ENCODE measurements around the gene FBXO39.
"Not testable (repeated sequence)": the region's sequence is repeated elsewhere in the genome, so short reads cannot be mapped to it uniquely, and the experiment has no call there.

Gene FBXO39

DNA sequence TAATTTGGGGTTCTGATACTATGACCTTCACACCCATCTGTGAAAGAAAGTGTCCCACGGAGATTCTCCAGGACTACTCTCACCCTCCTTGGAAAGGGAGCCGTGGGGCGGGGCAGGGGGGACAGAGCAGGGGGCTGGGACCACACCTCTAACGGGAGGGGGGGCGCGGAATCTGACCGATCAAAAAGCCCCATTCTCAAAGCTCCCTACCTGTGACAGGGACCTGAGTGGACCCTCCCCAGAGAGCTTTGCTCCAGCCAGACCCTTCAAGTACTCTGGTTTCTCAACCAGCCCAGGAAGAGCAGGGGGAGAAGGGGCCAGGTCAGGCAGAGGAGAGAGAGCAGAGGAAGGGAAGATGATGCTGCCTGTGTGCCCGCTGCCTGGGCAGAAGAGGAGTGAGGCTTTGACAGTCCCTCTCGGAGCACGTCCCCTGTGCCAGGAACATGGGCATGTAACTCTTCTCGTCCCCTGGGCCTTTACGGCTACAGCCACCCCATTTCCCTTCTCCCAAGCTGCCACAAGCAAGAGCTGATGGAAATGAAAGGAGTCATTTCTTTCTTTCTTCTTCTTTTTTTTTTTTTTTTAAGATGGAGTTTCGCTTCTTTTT, 19.5 kb upstream of the FBXO39 start:
- no peak for TF ChIP-seq POU2F2 (IDR thresholded peaks at IDR 0.05; ENCODE audit: low read depth, low read length)
- TF ChIP-seq POLR2AphosphoS5 (IDR thresholded peaks at IDR 0.05; ENCODE audit: low read depth, low read length), result peak; percentile 39; the same call in 1 of the 2 replicates
- FAIRE-seq (peak; percentile 48), DNase-seq (ENCODE audit: insufficient read length, low spot score) (no peak)

DNA sequence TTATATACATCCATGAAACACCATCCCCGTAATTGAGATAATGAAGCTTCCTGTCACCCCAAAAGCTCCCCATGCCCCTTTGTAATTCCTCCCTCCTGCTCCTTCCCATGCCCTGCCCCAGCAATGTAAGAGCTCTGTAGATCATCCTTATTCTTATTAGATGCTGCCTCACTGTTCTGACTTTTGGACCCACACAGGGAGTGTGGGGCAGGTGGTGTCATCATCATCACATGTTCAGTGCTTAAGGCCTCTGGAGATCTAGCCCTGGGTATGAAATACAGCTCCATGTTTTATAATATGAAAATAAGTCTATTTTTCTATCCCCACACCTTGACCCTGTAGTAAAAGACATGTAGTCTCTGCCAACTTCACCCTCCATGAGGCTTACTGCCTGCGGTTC, 18.3 kb upstream of the FBXO39 start:
- TF ChIP-seq POLR2A (IDR thresholded peaks at IDR 0.05; ENCODE audit: low read depth, low read length) (no peak), TAF1 (IDR thresholded peaks at IDR 0.05; ENCODE audit: low read depth, low read length) (no peak), SPI1 (IDR thresholded peaks at IDR 0.05; ENCODE audit: low read depth, low read length) (no peak), POLR2AphosphoS5 (IDR thresholded peaks at IDR 0.05; ENCODE audit: low read depth, low read length) (no peak), PAX5 (IDR thresholded peaks at IDR 0.05; ENCODE audit: insufficient read depth, low read length, severe bottlenecking) (no peak), POU2F2 (IDR thresholded peaks at IDR 0.05; ENCODE audit: low read depth, low read length) (no peak)
- DNase-seq (ENCODE audit: insufficient read length, low spot score), result no peak
- FAIRE-seq, result peak; percentile 16

DNA sequence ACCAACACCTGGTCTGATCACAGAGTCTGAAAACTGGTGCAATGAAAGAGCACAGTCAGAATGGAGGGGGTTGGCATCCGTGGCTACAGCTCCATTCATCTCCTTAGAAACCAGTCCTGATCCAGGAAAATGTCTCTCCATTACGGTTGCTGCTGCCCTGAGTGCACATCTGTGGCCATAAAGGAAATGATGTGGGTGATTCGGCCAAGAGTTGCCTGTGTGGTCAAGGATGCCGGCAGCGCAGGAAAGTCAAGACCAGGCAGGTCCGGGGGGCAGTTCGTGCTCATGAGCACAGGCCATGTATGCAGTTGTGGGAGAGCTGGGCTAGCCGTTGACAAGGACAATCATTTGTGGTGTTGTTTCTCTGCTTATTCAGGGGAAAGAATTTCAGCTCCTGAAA, 14.2 kb upstream of the FBXO39 start:
- TF ChIP-seq TAF1 (IDR thresholded peaks at IDR 0.05; ENCODE audit: low read depth, low read length) (no peak), SPI1 (IDR thresholded peaks at IDR 0.05; ENCODE audit: low read depth, low read length) (no peak), POLR2AphosphoS5 (IDR thresholded peaks at IDR 0.05; ENCODE audit: low read depth, low read length) (no peak), PAX5 (IDR thresholded peaks at IDR 0.05; ENCODE audit: insufficient read depth, low read length, severe bottlenecking) (no peak), POLR2A (IDR thresholded peaks at IDR 0.05; ENCODE audit: low read depth, low read length) (no peak), POU2F2 (IDR thresholded peaks at IDR 0.05; ENCODE audit: low read depth, low read length) (no peak)
- DNase-seq (ENCODE audit: insufficient read length, low spot score), result no peak

DNA sequence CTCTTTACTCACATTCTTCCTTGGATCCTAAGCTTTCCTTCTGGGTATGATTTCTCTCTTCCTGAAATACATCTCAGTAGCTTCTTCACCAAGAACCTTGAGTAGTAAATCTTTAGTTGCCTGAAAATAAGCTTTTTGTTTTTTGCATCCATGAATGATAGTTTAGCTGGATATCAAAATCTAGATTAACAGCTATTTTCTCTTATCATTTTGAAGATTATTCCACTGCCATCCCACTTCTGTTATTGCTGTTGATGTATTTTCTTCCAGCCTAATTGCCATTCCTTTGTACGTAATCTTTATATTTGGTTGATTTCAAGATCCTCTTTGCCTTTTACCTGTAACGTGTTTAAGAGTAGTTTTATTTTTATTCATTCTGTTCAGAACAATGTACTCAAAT, 7.6 kb upstream of the FBXO39 start:
- no peak for DNase-seq (ENCODE audit: insufficient read length, low spot score)
- TF ChIP-seq PAX5 (IDR thresholded peaks at IDR 0.05; ENCODE audit: insufficient read depth, low read length, severe bottlenecking), result no peak
- TF ChIP-seq TAF1 (IDR thresholded peaks at IDR 0.05; ENCODE audit: low read depth, low read length), result no peak
- TF ChIP-seq POU2F2 (IDR thresholded peaks at IDR 0.05; ENCODE audit: low read depth, low read length), result no peak
- FAIRE-seq, result no peak

More for the DNA sequence above, 14.2 kb upstream of the FBXO39 start:
- FAIRE-seq, result no peak

DNA sequence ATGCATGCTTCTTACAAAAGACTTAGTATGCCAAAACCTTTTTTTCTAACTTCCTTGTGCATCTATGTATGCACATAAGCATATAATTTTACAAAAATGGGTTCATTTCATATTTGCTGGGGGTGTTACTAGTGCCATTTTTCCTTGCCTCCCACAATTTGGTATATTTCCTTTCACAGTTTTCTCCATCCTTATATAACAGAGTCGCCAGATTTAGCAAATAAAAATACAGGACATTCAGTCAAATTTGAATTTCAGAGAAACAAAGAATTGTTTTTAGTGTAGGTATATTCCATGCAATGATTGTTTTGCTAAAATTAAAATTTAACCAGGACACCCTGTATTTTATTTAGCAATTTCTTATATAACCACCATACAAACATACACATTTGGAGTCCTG, 4.0 kb upstream of the FBXO39 start:
- FAIRE-seq (no peak), DNase-seq (ENCODE audit: insufficient read length, low spot score) (no peak)
- TF ChIP-seq TAF1 (IDR thresholded peaks at IDR 0.05; ENCODE audit: low read depth, low read length) (no peak), SPI1 (IDR thresholded peaks at IDR 0.05; ENCODE audit: low read depth, low read length) (no peak), PAX5 (IDR thresholded peaks at IDR 0.05; ENCODE audit: insufficient read depth, low read length, severe bottlenecking) (no peak), POLR2A (IDR thresholded peaks at IDR 0.05; ENCODE audit: low read depth, low read length) (no peak), POLR2AphosphoS5 (IDR thresholded peaks at IDR 0.05; ENCODE audit: low read depth, low read length) (no peak), POU2F2 (IDR thresholded peaks at IDR 0.05; ENCODE audit: low read depth, low read length) (no peak)

DNA sequence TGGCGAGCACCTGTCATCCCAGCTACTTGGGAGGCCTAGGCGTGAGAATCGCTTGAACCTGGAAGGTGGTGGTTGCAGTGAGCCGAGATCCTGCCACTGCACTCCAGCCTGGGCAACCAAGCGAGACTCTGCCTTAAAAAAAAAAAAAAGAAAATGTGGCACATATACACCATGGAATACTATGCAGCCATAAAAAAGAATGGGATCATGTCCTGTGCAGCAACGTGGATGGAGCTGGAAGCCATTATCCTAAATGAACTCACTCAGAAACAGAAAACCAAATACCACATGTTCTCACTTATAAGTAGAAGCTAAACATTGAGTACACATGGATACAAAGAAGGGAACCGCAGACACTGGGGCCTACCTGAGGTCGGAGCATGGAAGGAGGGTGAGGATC, 1.1 kb upstream of the FBXO39 start:
- FAIRE-seq; DNase-seq (ENCODE audit: insufficient read length, low spot score): not testable (repeated sequence)

DNA sequence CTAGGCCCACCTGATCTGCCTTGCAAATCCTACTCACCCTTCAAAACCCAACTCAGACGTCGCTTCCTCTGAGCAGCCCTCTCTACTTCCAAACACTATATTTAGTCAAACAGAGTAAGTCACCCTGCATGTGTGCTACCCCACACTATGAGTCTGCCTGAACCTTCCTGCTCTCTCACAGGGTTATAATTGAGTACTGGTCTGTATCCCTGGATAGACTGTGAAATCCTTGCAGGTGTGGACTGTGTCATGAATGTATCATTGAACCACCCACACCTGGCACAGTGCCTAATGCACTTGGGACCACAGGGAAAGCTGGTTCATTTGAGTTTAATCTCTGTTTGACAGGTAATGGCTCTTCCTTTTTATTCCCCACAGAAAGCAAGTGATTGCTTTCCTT, 3.4 kb downstream of the FBXO39 start:
- DNase-seq (ENCODE audit: insufficient read length, low spot score) (no peak), FAIRE-seq (no peak)
- no peak for TF ChIP-seq POU2F2 (IDR thresholded peaks at IDR 0.05; ENCODE audit: low read depth, low read length)
- no peak for TF ChIP-seq POLR2A (IDR thresholded peaks at IDR 0.05; ENCODE audit: low read depth, low read length)
- no peak for TF ChIP-seq POLR2AphosphoS5 (IDR thresholded peaks at IDR 0.05; ENCODE audit: low read depth, low read length)
- no peak for TF ChIP-seq PAX5 (IDR thresholded peaks at IDR 0.05; ENCODE audit: insufficient read depth, low read length, severe bottlenecking)
- no peak for TF ChIP-seq TAF1 (IDR thresholded peaks at IDR 0.05; ENCODE audit: low read depth, low read length)
- no peak for TF ChIP-seq SPI1 (IDR thresholded peaks at IDR 0.05; ENCODE audit: low read depth, low read length)

DNA sequence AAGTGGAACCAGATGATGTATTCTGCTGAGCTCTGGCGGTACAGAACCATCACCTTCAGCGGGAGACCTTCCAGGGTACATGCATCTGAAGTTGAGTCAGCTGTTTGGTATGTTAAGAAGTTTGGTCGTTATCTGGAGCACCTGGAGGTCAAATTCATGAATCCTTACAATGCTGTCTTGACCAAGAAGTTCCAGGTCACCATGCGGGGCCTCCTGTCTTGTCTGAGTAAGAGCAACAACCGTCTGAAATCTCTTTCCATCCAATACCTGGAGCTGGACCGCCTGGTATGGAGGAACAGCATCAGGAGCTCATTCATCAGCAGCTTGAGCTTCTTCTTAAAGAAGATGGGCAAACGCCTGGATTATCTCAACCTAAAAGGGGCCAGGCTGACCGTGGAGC, 4.0 kb downstream of the FBXO39 start:
- DNase-seq (ENCODE audit: insufficient read length, low spot score) (no peak), FAIRE-seq (no peak)
- TF ChIP-seq POLR2A (IDR thresholded peaks at IDR 0.05; ENCODE audit: low read depth, low read length) (no peak), PAX5 (IDR thresholded peaks at IDR 0.05; ENCODE audit: insufficient read depth, low read length, severe bottlenecking) (no peak), POLR2AphosphoS5 (IDR thresholded peaks at IDR 0.05; ENCODE audit: low read depth, low read length) (no peak), SPI1 (IDR thresholded peaks at IDR 0.05; ENCODE audit: low read depth, low read length) (no peak), POU2F2 (IDR thresholded peaks at IDR 0.05; ENCODE audit: low read depth, low read length) (no peak)

DNA sequence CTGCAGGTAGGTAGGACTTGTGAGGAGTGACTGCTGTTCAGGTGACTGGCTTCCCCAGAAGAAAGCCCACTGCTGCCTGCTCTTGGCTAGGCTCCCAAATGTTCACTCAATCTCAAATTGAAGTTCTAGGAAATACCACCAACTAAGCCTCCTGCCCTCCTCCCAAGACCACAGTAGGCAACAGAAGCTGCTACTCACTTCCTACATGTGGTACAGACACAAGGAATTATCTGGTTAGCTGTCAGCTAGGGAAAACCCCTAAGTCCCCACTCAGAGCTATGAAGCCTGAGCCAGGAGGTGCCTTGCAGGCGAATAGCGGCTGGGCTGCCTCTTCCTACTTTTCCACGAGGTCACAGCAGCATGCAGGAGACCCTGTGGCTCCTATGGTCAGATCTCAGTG, 4.9 kb downstream of the FBXO39 start:
- FAIRE-seq (no peak), DNase-seq (ENCODE audit: insufficient read length, low spot score) (no peak)
- TF ChIP-seq PAX5 (IDR thresholded peaks at IDR 0.05; ENCODE audit: insufficient read depth, low read length, severe bottlenecking) (no peak), POU2F2 (IDR thresholded peaks at IDR 0.05; ENCODE audit: low read depth, low read length) (no peak), POLR2A (IDR thresholded peaks at IDR 0.05; ENCODE audit: low read depth, low read length) (no peak), SPI1 (IDR thresholded peaks at IDR 0.05; ENCODE audit: low read depth, low read length) (no peak), POLR2AphosphoS5 (IDR thresholded peaks at IDR 0.05; ENCODE audit: low read depth, low read length) (no peak), TAF1 (IDR thresholded peaks at IDR 0.05; ENCODE audit: low read depth, low read length) (no peak)

DNA sequence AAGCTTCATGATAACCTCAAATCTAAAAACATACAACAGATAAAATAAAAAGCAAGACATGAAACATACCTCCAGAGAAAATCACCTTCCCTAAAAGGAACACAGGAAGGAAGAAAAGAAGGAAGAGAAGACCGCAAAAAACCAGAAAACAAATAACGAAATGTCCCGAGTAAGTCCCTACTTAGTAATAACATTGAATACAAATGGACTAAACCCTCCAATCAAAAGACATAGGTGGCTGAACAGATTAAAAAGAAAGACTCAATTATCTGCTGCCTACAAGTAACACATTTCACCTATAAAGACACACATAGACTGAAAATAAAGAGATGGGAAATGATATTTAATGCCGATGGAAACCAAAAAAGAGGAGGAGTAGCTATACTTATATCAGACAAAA, 6.2 kb downstream of the FBXO39 start:
- TF ChIP-seq SPI1 (IDR thresholded peaks at IDR 0.05; ENCODE audit: low read depth, low read length) (no peak), POLR2AphosphoS5 (IDR thresholded peaks at IDR 0.05; ENCODE audit: low read depth, low read length) (no peak), PAX5 (IDR thresholded peaks at IDR 0.05; ENCODE audit: insufficient read depth, low read length, severe bottlenecking) (no peak), POLR2A (IDR thresholded peaks at IDR 0.05; ENCODE audit: low read depth, low read length) (no peak), TAF1 (IDR thresholded peaks at IDR 0.05; ENCODE audit: low read depth, low read length) (no peak), POU2F2 (IDR thresholded peaks at IDR 0.05; ENCODE audit: low read depth, low read length) (no peak)
- no peak for DNase-seq (ENCODE audit: insufficient read length, low spot score)

More for the DNA sequence above, 6.2 kb downstream of the FBXO39 start:
- no peak for FAIRE-seq
